COLO829 (cell line): ENCODE results near the gene RFNG.
"Not testable (repeated sequence)": the region's sequence is repeated elsewhere in the genome, so short reads cannot be mapped to it uniquely, and the experiment has no call there.

ENCODE experiments used
- DNase-seq: peaks from one replicate; pipeline ENCODE4 v3.0.0; 2012; ENCODE audit warnings: low spot score

RFNG gene

DNA sequence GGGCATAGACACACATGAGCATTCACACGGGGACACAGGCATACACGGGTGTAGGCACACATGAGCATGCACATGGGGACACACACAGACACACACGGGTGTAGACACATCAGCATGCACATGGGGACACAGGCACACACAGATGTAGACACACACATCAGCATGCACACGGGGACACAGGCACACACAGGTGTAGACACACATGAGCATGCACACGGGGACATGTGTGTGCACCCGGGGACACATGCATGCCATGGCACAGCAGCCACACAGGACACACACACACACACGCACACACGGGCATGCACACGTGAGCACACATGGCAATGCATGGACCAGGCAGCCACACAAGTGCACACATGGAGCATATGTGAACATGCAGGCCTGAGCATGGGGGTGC, 9.0 kb downstream of the RFNG start:
- no peak for DNase-seq

DNA sequence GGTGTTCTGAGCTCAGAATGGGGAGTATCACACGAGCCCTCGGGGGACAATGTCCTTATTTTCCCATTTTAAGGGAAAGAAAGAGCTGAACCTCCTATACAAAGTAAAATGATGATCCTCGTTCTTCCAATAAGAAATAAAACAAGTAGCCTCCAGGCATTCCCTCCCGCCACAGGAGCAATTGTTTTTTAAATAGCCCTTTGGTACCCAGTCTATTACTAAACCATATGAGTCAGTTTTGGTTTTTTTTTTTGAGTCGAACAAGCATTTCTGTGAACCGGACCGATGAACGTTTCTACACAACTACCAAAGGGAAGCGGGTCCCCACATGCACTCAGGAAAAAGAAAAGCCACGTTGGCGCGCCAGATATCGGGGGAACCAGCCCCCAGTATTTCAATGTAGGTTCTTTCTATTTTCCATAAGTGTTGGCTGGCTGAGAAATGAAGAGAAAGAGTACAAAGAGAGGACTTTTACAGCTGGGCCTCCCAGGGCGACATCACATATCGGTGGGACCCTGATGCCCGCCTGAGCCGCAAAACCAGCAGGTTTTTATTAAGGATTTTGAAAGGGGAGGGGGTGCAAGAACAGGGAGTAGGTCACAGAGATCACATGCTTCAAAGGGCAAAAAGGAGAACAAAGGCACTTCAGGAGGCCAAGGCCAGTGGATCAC, 10.3 kb downstream of the RFNG start:
- DNase-seq, result no peak

DNA sequence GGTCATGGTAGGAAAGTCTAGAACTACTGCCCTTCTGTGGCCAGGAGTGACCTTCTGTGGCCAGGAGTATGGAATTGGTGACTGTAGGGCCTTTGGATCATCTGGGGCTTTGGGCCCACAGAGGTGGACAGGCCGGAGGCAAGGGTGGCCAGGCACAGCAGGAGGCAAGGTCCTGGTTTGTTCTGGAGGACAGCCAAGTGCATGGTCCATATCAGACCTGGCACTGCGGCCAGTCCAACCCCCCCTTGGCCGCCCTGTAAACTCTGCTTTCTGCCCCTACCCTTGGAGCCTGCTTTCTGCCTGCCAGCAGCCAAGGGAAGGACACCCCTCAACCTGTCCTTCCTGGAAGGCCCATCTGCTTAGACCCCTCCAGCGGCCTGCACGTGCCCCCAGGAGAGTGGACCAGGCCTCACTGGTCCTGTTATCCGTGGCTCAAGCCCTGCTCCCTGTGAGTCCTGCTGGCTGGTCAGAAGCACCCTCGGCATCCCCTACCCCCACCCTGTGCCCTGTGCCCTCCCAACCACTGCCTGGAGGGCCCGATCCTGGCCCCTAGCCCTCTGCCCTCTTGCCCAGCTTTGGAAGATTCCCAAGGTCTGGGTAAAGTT, 11.8 kb downstream of the RFNG start:
- DNase-seq, result no peak

DNA sequence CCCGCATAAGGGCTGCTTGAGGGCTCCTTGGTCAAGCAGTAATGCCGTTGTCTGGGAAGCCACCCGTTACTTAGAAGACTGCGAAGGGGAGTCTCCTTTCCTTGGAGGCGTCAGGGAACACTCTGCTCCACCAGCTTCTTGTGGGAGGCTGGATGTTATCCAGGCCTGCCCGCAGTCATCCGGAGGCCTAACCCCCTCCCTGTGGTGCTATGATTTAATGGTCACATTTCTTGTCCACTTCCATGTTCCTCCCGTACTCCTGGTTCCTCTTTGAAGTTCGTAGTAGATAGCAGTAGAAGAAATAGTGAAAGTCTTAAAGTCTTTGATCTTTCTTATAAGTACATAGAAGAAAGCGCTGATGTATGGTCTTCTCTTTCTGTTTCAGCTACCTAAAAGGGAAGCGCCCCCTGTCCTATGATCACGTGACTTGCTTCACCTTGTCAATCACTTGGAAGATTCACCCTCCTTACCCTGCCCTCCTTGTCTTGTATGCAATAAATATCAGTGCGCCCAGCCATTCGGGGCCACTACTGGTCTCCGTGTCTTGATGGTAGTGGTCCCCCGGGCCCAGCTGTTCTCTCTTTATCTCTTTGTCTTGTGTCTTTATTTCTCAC, 12.7 kb downstream of the RFNG start:
- DNase-seq, result not testable (repeated sequence)

DNA sequence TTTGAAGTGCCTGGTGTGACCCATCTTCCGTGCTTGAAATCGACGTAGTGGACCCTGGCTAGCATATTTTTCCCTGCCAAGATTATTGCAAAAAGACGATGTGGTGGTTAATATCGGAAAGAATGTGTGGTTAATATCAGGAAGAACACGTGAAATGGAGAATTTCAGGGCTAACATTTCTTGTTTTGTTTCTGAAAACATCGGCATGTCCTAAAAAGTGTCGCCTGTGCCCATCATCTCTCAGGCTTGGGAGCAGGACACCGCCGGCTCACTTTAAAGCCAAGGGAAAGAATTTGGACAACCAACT, 13.8 kb downstream of the RFNG start:
- no peak for DNase-seq

DNA sequence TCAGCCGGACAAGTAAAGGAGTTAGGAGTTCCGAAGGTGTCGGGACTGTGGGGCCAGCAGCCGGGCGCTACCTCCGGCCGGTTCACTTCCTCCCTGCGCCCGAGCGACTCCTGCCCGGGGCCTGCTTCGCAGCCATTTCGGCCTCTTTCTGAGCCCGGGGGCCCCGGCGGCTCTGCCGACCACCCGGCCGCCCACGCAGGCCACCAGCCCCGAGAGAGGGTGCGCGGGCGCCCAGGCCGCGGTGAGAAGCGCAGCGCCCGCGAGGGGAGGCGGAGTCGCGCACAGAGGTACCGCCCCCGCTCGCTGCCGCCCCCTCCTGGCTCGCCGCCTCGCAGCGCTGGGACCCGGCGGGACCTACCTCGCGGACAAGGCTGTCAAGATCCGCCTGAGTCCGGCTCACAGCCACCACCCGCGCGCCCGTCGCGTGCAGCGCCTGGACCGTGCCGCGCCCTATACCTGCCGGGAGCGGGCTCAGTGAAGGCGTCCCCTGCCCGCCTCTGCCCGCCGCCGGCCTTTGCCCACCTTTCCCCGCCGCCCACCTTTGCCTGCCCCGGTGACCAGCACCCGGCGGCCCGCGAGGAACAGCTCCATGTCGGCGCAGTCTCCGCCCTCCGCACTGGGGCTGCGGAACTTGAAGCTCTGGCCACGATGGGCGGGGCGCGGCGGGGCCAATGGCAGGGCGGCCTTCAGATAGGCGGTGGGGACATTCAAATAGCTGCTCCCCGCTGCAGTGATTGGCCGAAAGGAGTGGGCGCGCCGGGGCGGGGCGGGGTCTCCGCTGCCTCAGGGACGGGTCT, 14.3 kb downstream of the RFNG start, which contains the start of gene DCXR:
Gene DCXR (minus strand): TSS at position 606 of the 797 bp plus-strand sequence. CDS start 15 bp downstream, at position 591.
- DNase-seq, result peak; percentile 89

DNA sequence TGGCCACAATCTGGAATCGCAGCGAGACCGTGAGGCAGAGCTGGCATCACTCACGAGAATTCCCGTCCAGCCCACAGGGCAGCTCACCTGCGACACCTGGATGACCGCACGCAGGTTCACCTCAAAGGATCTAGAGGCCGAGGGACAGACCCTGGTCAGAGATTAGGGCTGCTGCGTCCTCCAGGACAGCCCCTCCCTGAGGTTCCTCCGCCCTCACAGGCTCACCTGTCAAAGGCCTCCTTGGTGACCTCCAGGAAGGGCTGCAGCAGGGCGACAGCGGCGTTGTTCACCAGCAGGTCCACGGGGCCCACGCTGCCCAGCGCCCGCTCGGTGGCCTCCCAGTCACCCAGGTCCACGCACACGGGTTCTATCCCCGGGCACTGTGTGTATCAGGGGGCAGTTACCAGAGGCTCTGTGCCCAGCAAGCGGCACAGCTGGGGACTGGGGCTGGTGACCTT, 14.9 kb downstream of the RFNG start:
- DNase-seq, result no peak

DNA sequence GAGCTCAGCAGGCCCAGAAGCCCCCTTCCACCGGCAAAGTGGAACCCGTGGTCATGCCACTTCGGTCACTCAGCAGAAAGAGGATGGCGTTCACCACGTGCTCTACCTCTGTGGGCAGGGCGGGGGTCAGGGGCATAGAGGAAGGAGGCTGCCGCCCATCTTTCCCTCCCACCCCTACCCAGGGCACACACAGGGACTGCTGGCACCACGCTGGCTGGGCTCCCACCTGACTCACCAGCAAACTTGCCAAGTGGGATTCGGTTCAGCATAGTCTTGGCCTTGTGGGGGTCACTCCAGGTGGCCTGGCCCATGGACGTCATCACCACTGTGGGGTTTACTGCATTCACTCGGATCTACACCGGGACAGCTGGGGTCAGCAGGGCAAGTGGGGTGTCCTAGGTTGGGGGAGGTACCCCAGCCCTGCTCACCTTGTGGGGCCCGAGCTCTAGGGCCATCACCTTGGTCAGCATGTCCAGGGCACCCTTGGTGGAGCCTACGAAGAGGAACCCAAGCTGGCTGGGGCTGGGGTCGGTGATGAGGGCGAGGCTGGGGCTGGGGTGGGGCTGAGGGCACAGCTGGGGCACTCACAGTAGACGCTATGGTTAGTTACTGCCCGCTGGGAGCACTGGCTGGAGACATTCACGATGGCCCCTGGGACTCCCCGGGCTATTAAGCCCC, 15.5 kb downstream of the RFNG start:
- no peak for DNase-seq

DNA sequence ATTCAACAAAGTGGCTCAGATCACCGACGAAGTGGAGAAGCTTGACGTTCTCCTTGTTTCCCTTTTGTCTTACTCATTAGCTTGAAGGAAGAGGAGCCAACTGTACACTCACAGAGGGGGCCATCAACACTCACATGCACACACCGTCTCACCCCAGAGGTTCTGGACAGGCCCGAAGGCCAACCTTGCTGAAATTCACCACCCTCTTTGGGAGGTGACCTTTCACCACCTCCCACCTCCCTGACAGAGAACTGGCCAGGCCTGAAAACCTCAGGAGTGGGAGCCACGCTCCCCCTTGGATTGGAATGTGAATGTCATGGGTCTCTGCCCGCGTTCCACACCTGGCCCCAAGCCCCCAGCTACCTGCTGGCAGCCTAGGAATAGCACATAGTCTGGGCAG, 16.1 kb downstream of the RFNG start:
- no peak for DNase-seq

DNA sequence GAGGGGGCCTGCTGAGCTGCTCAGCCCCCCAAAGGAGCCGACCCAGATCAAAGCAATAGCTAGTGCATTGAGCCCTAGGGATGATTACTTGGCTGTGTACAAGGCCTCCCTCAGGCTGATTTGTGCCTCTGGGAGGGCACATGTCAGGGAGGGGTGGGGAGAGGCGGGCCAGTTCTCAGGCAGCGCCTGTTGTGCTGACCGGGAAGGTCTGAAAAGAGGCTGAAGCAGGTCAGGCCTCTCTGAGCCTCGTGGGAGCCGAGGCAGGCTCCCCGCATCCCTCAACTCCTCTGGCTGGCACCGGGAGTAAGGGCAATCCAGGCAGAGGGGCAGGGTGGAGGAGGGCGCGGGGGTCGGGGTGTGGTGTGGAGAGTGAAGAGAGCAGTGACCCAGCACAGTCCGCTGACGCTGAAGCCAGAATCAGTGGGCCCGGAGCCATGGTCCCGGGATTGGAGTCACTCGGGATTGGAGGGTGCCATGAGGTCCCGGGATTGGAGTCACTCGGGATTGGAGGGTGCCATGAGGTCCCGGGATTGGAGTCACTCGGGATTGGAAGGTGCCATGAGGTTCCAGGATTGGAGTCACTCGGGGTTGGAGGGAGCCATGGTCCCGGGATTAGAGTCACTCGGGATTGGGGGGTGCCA, 17.1 kb downstream of the RFNG start:
- DNase-seq, result no peak

DNA sequence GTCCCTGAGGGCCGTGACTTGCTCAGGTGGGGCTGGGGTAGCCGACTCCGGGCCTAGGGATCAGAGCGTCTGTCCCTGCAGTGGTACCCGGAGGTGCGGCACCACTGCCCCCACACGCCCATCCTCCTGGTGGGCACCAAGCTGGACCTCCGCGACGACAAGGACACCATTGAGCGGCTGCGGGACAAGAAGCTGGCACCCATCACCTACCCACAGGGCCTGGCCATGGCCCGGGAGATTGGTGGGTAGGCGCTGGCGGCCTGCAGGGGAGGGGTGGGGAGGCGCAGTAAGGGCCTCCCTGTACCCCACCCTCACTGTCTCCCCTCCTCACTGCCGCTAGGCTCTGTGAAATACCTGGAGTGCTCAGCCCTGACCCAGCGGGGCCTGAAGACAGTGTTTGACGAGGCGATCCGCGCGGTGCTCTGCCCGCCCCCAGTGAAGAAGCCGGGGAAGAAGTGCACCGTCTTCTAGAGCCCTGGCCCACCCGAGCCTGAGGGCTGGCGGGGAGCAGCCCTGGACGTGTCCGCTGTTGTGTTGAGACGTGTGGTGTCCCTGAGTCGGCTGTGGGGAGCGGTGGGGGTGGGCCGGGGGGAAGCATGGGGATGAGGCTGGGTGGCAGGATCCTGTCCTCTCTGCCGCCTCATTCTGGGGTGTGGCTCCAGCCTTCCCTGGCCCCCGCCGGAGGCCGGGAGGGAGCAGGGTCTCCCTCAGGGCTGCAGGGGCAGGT, 18.1 kb downstream of the RFNG start:
- DNase-seq, result no peak

DNA sequence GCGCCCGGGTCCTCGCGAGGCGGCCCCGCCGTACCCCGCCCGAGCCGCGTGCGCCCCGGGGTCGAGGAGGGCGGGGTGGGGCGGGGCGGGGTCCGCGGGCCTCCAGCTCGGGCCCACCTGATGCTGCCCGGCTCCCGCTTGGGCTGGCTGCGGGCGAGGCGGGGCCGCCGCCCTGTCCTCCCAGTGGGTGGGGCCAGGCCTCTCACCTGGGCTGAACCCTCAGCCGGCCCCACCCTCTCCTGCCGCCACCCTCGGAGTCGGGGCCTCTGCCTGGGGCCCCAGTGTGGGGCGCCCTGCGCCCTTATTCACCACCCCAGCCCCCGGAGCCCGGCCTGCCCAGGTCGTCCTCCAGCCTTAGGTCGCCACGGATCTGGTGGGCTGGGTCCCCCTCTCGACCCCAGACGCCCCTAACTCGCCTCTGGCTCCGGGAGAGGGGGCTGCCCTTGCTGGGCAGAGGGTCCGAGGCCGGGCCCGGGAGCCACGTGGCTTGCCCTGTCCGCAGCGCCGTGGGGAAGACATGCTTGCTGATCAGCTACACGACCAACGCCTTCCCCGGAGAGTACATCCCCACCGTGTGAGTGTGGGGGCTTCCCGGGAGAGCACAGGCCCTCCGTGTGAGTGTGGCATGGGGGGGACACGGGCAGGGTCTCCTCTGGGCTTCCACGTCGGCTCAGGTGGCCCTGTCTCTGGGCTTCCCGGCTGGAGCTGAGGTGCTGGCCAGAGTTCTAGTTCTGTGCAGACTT, 19.6 kb downstream of the RFNG start:
- no peak for DNase-seq

DNA sequence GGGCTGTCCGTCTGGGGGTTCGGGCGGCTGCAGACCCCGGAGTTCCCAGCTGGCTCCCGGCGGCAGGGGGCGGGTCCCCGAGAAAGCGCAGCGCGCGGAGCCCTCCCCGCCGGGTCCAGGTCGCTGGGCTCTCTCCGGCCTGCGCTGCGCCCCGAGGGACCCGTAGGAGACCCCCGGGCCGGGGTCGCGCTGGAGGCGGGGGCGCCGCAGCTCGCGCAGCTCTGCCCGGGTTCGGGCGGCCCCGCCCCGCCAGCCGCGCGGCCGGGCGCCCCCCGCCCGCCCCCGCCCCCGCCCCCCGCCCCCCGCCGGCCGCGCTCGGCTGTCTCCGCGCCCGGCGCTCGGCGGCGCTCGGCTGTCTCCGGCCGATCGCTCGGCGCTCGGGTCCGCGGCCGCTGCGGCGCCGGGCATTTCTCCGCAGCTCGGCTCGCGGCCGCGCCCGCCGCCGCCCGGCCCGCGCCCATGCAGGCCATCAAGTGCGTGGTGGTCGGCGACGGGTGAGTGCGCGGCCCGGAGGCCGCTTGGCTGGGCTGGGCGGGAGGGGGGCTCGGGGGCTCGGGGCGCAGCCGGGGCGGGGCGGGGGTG, 20.2 kb downstream of the RFNG start, which contains the start of gene RAC3:
Gene RAC3 (plus strand): TSS at position 376 of the 582 bp plus-strand sequence. CDS start 84 bp downstream, at position 460.
- no peak for DNase-seq

DNA sequence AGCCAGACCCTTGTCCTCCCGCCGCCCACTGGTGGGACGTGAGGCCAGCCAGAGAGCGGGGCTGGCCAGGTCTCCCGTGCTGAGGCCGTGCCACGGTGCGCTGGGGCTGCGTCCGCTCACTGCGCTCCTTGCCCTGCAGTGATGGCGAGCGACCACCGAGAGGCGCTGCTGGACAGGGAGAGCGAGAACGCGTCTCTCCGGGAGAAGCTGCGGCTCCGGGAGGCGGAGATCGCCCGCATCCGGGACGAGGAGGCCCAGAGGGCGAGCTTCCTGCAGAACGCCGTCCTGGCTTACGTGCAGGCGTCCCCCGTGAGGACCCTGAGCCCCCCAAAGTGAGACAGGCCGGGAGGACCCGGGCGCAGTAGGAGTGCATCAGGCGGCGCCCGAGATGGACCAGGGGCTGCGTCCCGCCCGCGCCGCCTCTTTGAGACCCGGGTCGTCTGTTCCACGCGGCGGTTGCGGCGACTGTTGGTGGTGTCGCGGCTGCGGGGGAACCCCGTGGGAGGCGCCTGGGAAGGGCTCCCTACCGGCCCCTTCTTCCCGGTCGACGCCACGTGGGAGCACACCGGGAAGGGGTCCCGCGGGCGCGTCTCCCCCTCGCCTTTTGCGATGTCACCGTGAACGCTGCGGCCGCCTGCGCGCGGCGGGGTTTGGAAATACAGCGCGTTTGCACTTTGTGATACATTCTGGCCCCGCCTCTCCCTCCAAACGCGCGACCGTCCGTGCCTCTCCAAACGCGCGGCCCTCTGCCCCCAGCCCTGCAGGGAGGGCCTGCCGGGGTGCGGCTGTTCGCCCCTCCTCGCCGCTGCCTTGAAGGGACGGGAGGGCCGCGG, 20.9 kb downstream of the RFNG start:
- DNase-seq, result peak; percentile 54

DNA sequence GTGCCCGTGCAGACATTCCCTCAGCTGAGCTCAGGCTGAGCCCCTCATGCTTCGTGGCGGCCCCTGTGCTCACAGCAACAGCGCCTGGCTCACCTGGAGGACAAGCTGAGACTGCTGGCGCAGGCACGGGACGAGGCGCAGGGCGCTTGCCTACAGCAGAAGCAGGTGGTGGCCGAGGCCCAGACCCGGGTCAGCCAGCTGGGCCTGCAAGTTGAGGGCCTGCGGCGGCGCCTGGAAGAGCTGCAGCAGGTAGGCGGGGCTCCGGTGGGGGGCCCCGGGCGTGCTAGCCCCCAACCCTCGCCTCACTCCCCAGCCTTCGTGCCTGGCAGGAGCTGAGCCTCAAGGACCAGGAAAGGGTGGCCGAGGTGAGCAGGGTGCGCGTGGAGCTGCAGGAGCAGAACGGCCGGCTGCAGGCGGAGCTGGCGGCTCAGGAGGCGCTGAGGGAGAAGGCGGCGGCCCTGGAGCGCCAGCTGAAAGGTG, 21.6 kb downstream of the RFNG start:
- DNase-seq, result no peak

DNA sequence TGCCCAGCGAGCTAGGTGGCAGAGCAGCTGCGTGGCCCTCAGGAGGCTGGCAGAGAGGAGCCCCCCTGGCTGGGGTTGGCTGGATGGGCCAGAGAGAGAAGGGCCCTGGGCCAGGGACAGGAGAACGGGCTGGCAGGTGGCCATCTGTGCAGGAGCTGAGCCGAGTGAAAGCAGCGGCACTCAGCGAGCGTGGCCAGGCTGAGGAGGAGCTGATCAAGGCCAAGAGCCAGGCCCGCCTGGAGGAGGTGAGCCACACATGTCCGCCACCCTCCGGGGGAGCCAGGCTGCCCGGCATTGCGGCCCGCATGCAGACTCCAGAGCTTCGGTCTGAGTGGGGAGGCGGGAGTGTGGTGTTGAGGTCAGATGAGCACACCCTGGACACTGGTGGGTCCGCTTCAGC, 22.2 kb downstream of the RFNG start:
- no peak for DNase-seq

DNA sequence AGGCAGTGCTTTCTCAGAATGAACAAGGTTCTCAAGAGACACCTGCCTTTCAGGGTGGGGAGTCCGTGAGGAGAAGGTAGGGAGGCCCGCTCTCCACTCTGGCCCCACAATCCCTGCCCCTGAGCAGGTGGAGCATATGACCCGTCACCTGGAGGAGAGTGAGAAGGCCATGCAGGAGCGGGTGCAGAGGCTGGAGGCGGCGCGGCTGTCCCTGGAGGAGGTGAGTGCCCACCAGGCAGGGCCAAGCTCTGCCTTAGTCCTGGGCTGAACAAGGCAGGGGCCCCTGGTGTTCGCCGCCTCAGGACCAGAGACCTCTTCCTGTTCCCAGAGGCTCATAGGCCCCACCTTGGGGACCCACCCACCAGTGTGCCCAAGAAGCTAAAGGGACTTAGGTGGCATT, 22.6 kb downstream of the RFNG start:
- no peak for DNase-seq

DNA sequence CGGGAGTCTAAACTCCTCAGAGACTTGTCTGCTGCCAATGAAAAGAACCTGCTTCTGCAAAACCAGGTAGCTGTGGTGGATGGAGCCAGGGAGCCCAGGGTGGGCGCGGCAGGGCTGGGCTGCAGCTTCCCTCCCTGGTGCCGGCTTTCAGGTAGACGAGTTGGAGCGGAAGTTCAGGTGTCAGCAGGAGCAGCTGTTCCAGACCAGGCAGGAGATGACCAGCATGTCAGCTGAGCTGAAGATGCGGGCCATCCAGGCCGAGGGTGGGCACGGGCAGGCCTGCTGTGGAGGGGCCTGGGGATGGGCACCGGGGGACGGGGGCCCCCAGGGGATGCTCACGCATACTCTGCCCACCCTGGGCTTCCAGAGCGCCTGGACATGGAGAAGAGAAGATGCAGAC, 23.4 kb downstream of the RFNG start:
- no peak for DNase-seq
